B cell (primary cell): ENCODE results near the gene TRAP1. TPM values are rescaled to one million over a fixed set of nuclear protein-coding genes. Genes with fewer than 3 reads are reported as not detected.

Experiments
- ATAC-seq: fragments of 200-7000 bp; cut with Tn5 transposase; one replicate; pipeline ENCODE4 v1.10.0; 2021; ENCODE audit warnings: low read depth, mild to moderate bottlenecking, moderate number of reproducible peaks, moderate library complexity
- CTCF ChIA-PET: fragments of 350-600 bp; sonication (Branson Sonifier 250); formaldehyde crosslinking; loops from one replicate; lab custom pipeline; 2021; ENCODE audit warnings: antibody characterized with exemption, inconsistent platforms; lab: Charles Lee
- POLR2A ChIA-PET: fragments of 350-600 bp; sonication (Branson Sonifier 250); formaldehyde crosslinking; loops from one replicate; lab custom pipeline; 2021; ENCODE audit warnings: antibody characterized with exemption; lab: Charles Lee
- DNase-seq: peaks from one replicate; pipeline ENCODE4 v3.0.0; 2013
- H2AFZ ChIP-seq: 2 replicates; pipeline ENCODE4 v1.6.1; 2012; ENCODE audit warnings: mild to moderate bottlenecking, low read depth, low read length; ENCODE audit not compliant: insufficient read depth, poor library complexity, severe bottlenecking
- H3K27ac ChIP-seq, 2 donors: 1 replicate in 1 of 2; 2 replicates in 1 of 2; pipeline ENCODE4 v1.5.1; 2012 to 2013; ENCODE audit warnings: low read length in 2 of 2, mild to moderate bottlenecking in 2 of 2, moderate library complexity in 1 of 2
- H3K27me3 ChIP-seq, 4 experiments: fragments of 200-600 bp in 1 of 4; sonication (generic) in 1 of 4; replicated peaks in 1 of 4; 1 replicate in 2 of 4; 2 replicates in 2 of 4; pipeline versions ENCODE4 v1.6.1 to v1.7.0; 2013 to 2016; ENCODE audit warnings: low read length in 3 of 4, mild to moderate bottlenecking in 2 of 4, mixed read lengths in 1 of 4, moderate library complexity in 1 of 4; ENCODE audit not compliant: insufficient read depth in 4 of 4, control insufficient read depth in 3 of 4; ENCODE audit errors: control extremely low read depth in 1 of 4
- H3K36me3 ChIP-seq, 2 experiments: replicated peaks in 1 of 2; 1 replicate in 1 of 2; 2 replicates in 1 of 2; pipeline versions ENCODE4 v1.6.1 to v1.7.1; 2013; ENCODE audit warnings: low read length in 1 of 2; ENCODE audit not compliant: insufficient read depth in 2 of 2, control insufficient read depth in 1 of 2; ENCODE audit errors: control extremely low read depth in 1 of 2, extremely low read depth in 1 of 2
- H3K4me1 ChIP-seq, 2 donors: fragments of 200-600 bp in 1 of 2; sonication (generic) in 1 of 2; 1 replicate in 1 of 2; 2 replicates in 1 of 2; pipeline versions ENCODE4 v1.5.1 to v1.6.1; 2013 to 2017; ENCODE audit warnings: low read length in 2 of 2; ENCODE audit not compliant: control insufficient read depth in 2 of 2, insufficient read depth in 2 of 2
- H3K4me2 ChIP-seq: replicated peaks from 2 replicates; pipeline ENCODE3; 2012; ENCODE audit warnings: mild to moderate bottlenecking, low read depth, low read length; ENCODE audit not compliant: poor library complexity, severe bottlenecking
- H3K4me3 ChIP-seq, 5 experiments: fragments of 200-600 bp in 1 of 5; sonication (generic) in 1 of 5; 1 replicate in 3 of 5; 2 replicates in 2 of 5; pipeline versions ENCODE4 v1.5.1 to v1.7.0; 2011 to 2016; ENCODE audit warnings: low read length in 4 of 5, mild to moderate bottlenecking in 4 of 5, low read depth in 2 of 5, control low read depth in 1 of 5, moderate library complexity in 1 of 5; ENCODE audit not compliant: insufficient read depth in 1 of 5; ENCODE audit errors: control extremely low read depth in 1 of 5, extremely low read depth in 1 of 5
- H3K79me2 ChIP-seq: fragments of 200-600 bp; sonication (generic); one replicate; pipeline ENCODE4 v1.6.0; 2016; ENCODE audit warnings: low read length; ENCODE audit not compliant: control insufficient read depth, insufficient read depth
- H3K9ac ChIP-seq: fragments of 200-600 bp; sonication (generic); 2 replicates; pipeline ENCODE4 v1.6.1; 2017; ENCODE audit warnings: mild to moderate bottlenecking, low read length, moderate library complexity
- H3K9me3 ChIP-seq, 3 donors: one replicate each; pipeline versions ENCODE4 v1.6.1 to v1.7.1; 2013; ENCODE audit warnings: low read length in 2 of 3; ENCODE audit not compliant: control insufficient read depth in 2 of 3, insufficient read depth in 1 of 3; ENCODE audit errors: control extremely low read depth in 1 of 3
- H4K20me1 ChIP-seq: 2 replicates; pipeline ENCODE4 v1.6.0; 2012; ENCODE audit warnings: mild to moderate bottlenecking, low read length; ENCODE audit not compliant: insufficient read depth, control insufficient read depth, poor library complexity, severe bottlenecking
- H3K27ac Mint-ChIP-seq: one replicate; pipeline ENCODE4 v1.8.0; 2021; ENCODE audit warnings: mixed read lengths
- H3K27me3 Mint-ChIP-seq: one replicate; pipeline ENCODE4 v1.8.0; 2021; ENCODE audit warnings: mixed read lengths
- H3K4me1 Mint-ChIP-seq: one replicate; pipeline ENCODE4 v1.8.0; 2021; ENCODE audit warnings: mixed read lengths
- H3K4me3 Mint-ChIP-seq: one replicate; pipeline ENCODE4 v1.8.0; 2021; ENCODE audit warnings: mixed read lengths
- H3K9me3 Mint-ChIP-seq: one replicate; pipeline ENCODE4 v1.8.0; 2022; ENCODE audit warnings: mixed read lengths; ENCODE audit not compliant: insufficient read depth
- CTCF ChIP-seq: fragments of 200-600 bp; IDR thresholded peaks from one replicate; pipeline ENCODE4 v1.8.0; 2022; ENCODE audit warnings: antibody characterized with exemption, mild to moderate bottlenecking
- EZH2 ChIP-seq: IDR thresholded peaks from 2 replicates; pipeline ENCODE4 v1.6.1; 2012; ENCODE audit warnings: borderline replicate concordance, low read depth, mild to moderate bottlenecking, moderate library complexity, low read length; ENCODE audit not compliant: insufficient read depth, poor library complexity, severe bottlenecking
- WGBS: methylation state at CpG from one replicate; pipeline ENCODE4 v1.1.5; 2013; ENCODE audit warnings: missing lambda C conversion rate; ENCODE audit not compliant: insufficient coverage; 5-methylcytosine and 5-hydroxymethylcytosine counted together
- intact Hi-C: fragments of 100-400 bp; cut with micrococcal nuclease; formaldehyde crosslinking; loops from one replicate; pipeline ENCODE4 v1.10.0; 2022
- polyA plus RNA-seq: library from polyadenylated mRNA; depleted of rRNA; stranded (reverse); fragments of >200 nt; gene quantifications from 2 replicates; pipeline ENCODE4 v1.2.3, GENCODE V29; 2012
- total RNA-seq, 2 donors: library from RNA; stranded (reverse); fragments of 120-200 nt in 1 of 2; gene quantifications; 1 replicate in 1 of 2; 2 replicates in 1 of 2; pipeline versions ENCODE4 v1.2.3 to v1.2.4, GENCODE V29; 2013 to 2022

TRAP1 gene
- total and polyA plus RNA-seq, 2 donors (not counting 1 experiment from before 2014, with no cell fraction given) = 51.1 to 88.4 TPM

GRCh38 chr16:3690470-3690928 is 26.8 kb downstream of the TRAP1 start:
- Histone ChIP-seq H4K20me1 (no peaks in the 10 kb centered on the region), H3K27me3 (no peaks in the 10 kb centered on the region), H3K79me2 (peaks cover 32% of the 10 kb centered on the region), H3K4me3 (no peak overlapping the region), H3K9ac (no peak overlapping the region), H3K9me3 (no peaks in the 10 kb centered on the region), H3K4me2 (peak overlapping the region; percentile 52), H2AFZ (peak overlapping the region; percentile 69), H3K4me1 (peaks cover 3 to 9% of the 10 kb centered on the region in 2 donors), H3K27ac (no peak overlapping the region), H3K36me3 (peaks cover 0 to 22% of the 10 kb centered on the region in 2 experiments)
- intact Hi-C loops = loop anchor here (1.0 to 2.0 kb wide), 3 partner anchors 26 to 638 kb away; partner anchors contain the start of genes CREBBP and TRAP1
- Mint-ChIP-seq H3K27me3 (no peaks in the 10 kb centered on the region), H3K4me1 (peaks cover 7% of the 10 kb centered on the region), H3K27ac (peak overlapping the region; percentile 50), H3K4me3 (no peak overlapping the region), H3K9me3 (no peaks in the 10 kb centered on the region)
- ATAC-seq = peak; percentile 98
- ChIA-PET CTCF (interaction anchor here (0.9 to 3.2 kb wide), 5 partner anchors 9 to 563 kb away, joined by 3 to 14 read pairs (median 5); no protein-coding TSS in a partner anchor), POLR2A (no interaction called here)
- peak; percentile 96 for TF ChIP-seq CTCF
- TF ChIP-seq EZH2 = no peak
- 47% methylated on average over 18 of the region's 18 CpGs for WGBS
- peak; percentile 86 for DNase-seq

- intact Hi-C loops = loop anchor here (1.0 to 2.0 kb wide), 3 partner anchors 27 to 639 kb away; partner anchors contain the start of genes CREBBP and TRAP1
- ATAC-seq (no peak), DNase-seq (no peak)
- peaks cover 0 to 29% of the 10 kb centered on the region in 2 experiments for H3K36me3 ChIP-seq
- no peak overlapping the region for H3K9ac ChIP-seq
- no peak overlapping the region for H3K27ac Mint-ChIP-seq
- H2AFZ ChIP-seq = no peak overlapping the region
- no peaks in the 10 kb centered on the region for H3K27me3 Mint-ChIP-seq
- TF ChIP-seq EZH2 (no peak), CTCF (no peak)
- 92% methylated on average over 7 of the region's 7 CpGs for WGBS
- H3K4me2 ChIP-seq = no peak overlapping the region
- peaks cover 3 to 9% of the 10 kb centered on the region in 2 donors for H3K4me1 ChIP-seq
- H3K4me1 Mint-ChIP-seq = peaks cover 6% of the 10 kb centered on the region
- no peak overlapping the region for H3K4me3 ChIP-seq
- H3K9me3 Mint-ChIP-seq = no peaks in the 10 kb centered on the region
- H4K20me1 ChIP-seq = no peaks in the 10 kb centered on the region
- H3K4me3 Mint-ChIP-seq = no peak overlapping the region
- POLR2A ChIA-PET = interaction anchor here (0.6 kb wide), 1 partner anchor 189 kb away, joined by 4 read pairs; no protein-coding TSS in a partner anchor
- H3K27ac ChIP-seq = no peak overlapping the region
- peaks cover 25% of the 10 kb centered on the region for H3K79me2 ChIP-seq
- CTCF ChIA-PET = interaction anchor here (1.6 to 3.2 kb wide), 3 partner anchors 10 to 189 kb away, joined by 3 to 14 read pairs (median 9); no protein-coding TSS in a partner anchor
- H3K9me3 ChIP-seq = no peaks in the 10 kb centered on the region
- no peaks in the 10 kb centered on the region for H3K27me3 ChIP-seq
Observed at GRCh38 chr16:3689731-3690130, 27.6 kb downstream of the TRAP1 start.
